ENCODE data around the gene TMEM259. TPM values are rescaled to one million over a fixed set of nuclear protein-coding genes. Genes with fewer than 3 reads are reported as not detected.
A peak's percentile ranks its signal among the peaks of the same experiment; 100 is the strongest.

TMEM259 gene
- total RNA-seq, result 100 to 1,000 TPM; 388 to 390 TPM
- polyA plus RNA-seq (2013, experiment 1 of 2), result 118 TPM
- 161 TPM for polyA plus RNA-seq (2013, experiment 2 of 2)
- 122 to 466 (median 275) reads per million in 172 experiments for total RNA-seq

DNA sequence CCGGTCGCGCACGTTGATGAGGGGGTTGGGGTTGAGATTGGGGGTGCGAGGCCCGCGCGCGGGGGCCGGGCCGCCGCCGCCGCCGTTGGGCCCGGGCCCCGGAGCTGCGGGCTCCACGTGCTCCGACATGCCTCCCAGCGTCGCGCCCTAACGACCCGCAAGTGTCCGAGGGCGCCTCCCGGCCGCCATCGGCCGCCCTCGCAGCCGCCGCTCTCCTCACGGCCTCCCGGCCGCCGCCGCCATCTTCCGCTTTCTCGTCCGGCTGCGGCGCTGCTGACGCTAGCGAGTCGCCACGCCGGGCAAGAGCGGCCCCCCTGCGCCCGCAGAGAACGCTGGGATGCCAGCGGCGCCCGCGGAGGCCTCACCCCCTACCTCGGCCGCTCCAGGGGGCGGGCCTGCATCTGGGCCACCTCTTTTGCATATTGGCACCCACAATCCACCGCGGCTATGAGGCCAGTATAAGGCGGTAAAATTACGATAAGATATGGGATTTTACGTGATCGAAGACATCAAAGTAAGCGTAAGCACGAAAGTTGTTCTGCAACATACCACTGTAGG lies at the start of gene TMEM259:
Gene TMEM259, minus strand, starts transcription at position 256 of the 558 bp plus-strand sequence. Its CDS starts 127 bp downstream, at position 129.
- peaks cover 7% of the 10 kb centered on the region for H3K36me3 ChIP-seq (ENCODE audit: insufficient read depth, low read length)
- Mint-ChIP-seq H3K27ac (peak within 1 kb of the TSS; percentile 99), H3K27me3 (peaks cover 7% of the 10 kb centered on the region), H3K36me3 (ENCODE audit: low read depth) (peaks cover 20% of the 10 kb centered on the region), H3K4me3 (peak within 1 kb of the TSS; percentile 98), H3K4me1 (ENCODE audit: low read depth) (peaks cover 33% of the 10 kb centered on the region), H3K9me3 (no peaks in the 10 kb centered on the region)
- peaks cover 66% of the 10 kb centered on the region for H3K4me1 ChIP-seq (ENCODE audit: insufficient read depth, low read length)
- ChIA-PET CTCF (interaction anchor here (0.8 to 2.6 kb wide), 10 partner anchors 10 to 219 kb away, joined by 3 to 20 read pairs (median 4); partner anchors contain the start of genes ABCA7 and ARHGAP45), POLR2A (interaction anchor here (0.6 to 4.7 kb wide), 25 partner anchors 8 to 254 kb away, joined by 3 to 48 read pairs (median 5); partner anchors contain the start of genes ABCA7, ARHGAP45, CIRBP and FAM174C)
- TF ChIP-seq, protein P1, sequence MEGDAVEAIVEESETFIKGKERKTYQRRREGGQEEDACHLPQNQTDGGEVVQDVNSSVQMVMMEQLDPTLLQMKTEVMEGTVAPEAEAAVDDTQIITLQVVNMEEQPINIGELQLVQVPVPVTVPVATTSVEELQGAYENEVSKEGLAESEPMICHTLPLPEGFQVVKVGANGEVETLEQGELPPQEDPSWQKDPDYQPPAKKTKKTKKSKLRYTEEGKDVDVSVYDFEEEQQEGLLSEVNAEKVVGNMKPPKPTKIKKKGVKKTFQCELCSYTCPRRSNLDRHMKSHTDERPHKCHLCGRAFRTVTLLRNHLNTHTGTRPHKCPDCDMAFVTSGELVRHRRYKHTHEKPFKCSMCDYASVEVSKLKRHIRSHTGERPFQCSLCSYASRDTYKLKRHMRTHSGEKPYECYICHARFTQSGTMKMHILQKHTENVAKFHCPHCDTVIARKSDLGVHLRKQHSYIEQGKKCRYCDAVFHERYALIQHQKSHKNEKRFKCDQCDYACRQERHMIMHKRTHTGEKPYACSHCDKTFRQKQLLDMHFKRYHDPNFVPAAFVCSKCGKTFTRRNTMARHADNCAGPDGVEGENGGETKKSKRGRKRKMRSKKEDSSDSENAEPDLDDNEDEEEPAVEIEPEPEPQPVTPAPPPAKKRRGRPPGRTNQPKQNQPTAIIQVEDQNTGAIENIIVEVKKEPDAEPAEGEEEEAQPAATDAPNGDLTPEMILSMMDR (IDR thresholded peaks at IDR 0.05), result no peak
- no peaks in the 10 kb centered on the region for H3K9me3 ChIP-seq (ENCODE audit: control insufficient read depth in 1 of 2, insufficient read depth in 1 of 2, low read length in 2 of 2)
- DNase-seq (peak; percentile 94 to 99 (median 98)), ATAC-seq (ENCODE audit: poor library complexity) (peak; percentile 84)
- no peaks in the 10 kb centered on the region for H3K27me3 ChIP-seq (ENCODE audit: control insufficient read depth in 1 of 2, insufficient read depth in 2 of 2, low read length in 2 of 2)
- peak within 1 kb of the TSS; percentile 94 for H3K4me3 ChIP-seq (ENCODE audit: low read length)
- intact Hi-C loops (cut with DNase I, micrococcal nuclease), result loop anchor here (1.0 to 10.0 kb wide), 6 partner anchors 18 to 224 kb away; partner anchors contain the start of genes ABCA7 (in 1 of the 2), ARHGAP45 (in 1 of the 2), ATP5F1D (in 1 of the 2) and MIDN (in 1 of the 2)
- H3K27ac ChIP-seq (ENCODE audit: low read depth in 1 of 2, low read length in 2 of 2), result peak within 1 kb of the TSS; percentile 96 to 99

DNA sequence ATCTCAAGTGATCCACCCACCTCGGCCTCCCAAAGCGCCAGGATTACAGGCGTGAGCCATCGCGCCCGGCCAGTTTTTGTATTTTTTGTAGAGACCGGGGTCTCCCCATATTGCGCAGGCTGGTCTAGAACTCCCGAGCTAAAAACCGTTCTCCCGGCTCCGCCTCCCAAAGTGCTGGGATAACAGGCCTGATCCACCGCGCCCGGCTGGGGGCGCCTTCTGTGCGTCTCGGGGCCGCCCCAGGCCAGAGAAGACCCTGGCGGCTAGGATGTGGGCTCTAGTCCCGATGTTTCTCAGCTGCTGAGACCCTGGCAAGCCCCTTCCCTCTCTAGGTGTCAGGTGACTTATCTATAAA lies 49.6 kb upstream of the TMEM259 start:
- CTCF ChIA-PET, result no interaction called here
- H3K9me3 ChIP-seq (ENCODE audit: control insufficient read depth in 1 of 2, insufficient read depth in 1 of 2, low read length in 2 of 2), result no peaks in the 10 kb centered on the region
- H3K4me3 ChIP-seq (ENCODE audit: low read length), result no peak overlapping the region
- H3K27me3 ChIP-seq (ENCODE audit: control insufficient read depth in 1 of 2, insufficient read depth in 2 of 2, low read length in 2 of 2), result no peaks in the 10 kb centered on the region
- Mint-ChIP-seq H3K27ac (peak overlapping the region; percentile 96), H3K9me3 (no peaks in the 10 kb centered on the region), H3K27me3 (no peaks in the 10 kb centered on the region), H3K4me1 (ENCODE audit: low read depth) (peaks cover 59% of the 10 kb centered on the region), H3K36me3 (ENCODE audit: low read depth) (peaks cover 61% of the 10 kb centered on the region), H3K4me3 (peak overlapping the region; percentile 2)
- peaks cover 85% of the 10 kb centered on the region for H3K4me1 ChIP-seq (ENCODE audit: insufficient read depth, low read length)
- DNase-seq (no peak), ATAC-seq (ENCODE audit: poor library complexity) (no peak)
- TF ChIP-seq, protein P1 (IDR thresholded peaks at IDR 0.05), result no peak
- intact Hi-C loops (cut with DNase I, micrococcal nuclease), result no loop called here
- POLR2A ChIA-PET, result interaction anchor here (0.8 to 21.0 kb wide), 5 partner anchors 12 to 199 kb away, joined by 3 to 1253 read pairs (median 6); partner anchors contain the start of genes CIRBP and RNU6-2
- peaks cover 69% of the 10 kb centered on the region for H3K36me3 ChIP-seq (ENCODE audit: insufficient read depth, low read length)
- H3K27ac ChIP-seq (ENCODE audit: low read depth in 1 of 2, low read length in 2 of 2), result peak overlapping the region in 1 of 2 donors; percentile 50

DNA sequence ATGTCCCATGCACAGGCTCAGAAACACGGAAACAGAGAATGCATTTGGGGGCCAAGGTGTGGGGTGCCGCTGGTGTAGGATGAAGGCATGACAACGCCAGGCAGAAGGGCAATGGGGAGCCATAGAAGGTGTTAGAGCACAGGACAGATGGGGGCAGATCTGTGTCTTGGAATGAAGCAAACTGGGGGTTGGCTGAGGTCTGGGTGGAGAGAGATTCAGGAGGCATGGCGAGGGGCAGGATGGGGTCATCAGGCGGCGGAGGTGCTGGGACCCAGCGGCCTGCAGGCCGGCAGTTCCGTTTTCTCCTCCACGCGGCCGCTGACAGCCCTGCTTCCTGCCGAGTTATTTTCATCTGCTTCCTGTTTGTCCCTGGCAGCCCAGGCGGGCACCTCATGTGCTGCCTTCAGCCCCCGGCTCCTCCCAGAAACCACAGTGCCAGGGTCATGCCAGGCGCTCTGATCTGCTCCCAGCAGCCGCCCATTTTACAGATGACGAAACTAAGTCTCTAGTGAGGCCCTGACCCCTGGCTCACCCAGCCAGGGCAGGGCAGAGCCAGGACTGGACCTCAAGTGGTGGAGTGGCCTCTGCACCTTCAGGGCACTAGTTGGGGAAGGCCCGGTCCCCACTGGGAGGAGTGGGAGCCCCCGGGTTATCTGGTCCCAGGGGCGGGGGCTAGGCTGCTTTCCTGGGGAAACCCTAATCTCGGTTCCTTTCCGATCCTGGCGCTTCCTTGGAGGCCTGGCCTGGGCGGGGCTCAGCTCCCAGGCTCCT lies 48.3 kb upstream of the TMEM259 start:
- peak in 13 of 14 experiments; percentile 64 to 94 (median 78) for DNase-seq
- CTCF ChIA-PET, result no interaction called here
- peaks cover 57% of the 10 kb centered on the region for H3K36me3 ChIP-seq (ENCODE audit: insufficient read depth, low read length)

More for the DNA sequence above, 48.3 kb upstream of the TMEM259 start:
- Histone ChIP-seq H3K4me3 (ENCODE audit: low read length) (peak overlapping the region; percentile 98), H3K9me3 (ENCODE audit: control insufficient read depth in 1 of 2, insufficient read depth in 1 of 2, low read length in 2 of 2) (no peaks in the 10 kb centered on the region), H3K4me1 (ENCODE audit: insufficient read depth, low read length) (peaks cover 87% of the 10 kb centered on the region), H3K27ac (ENCODE audit: low read depth in 1 of 2, low read length in 2 of 2) (peak overlapping the region; percentile 71 to 98), H3K27me3 (ENCODE audit: control insufficient read depth in 1 of 2, insufficient read depth in 2 of 2, low read length in 2 of 2) (no peaks in the 10 kb centered on the region)
- TF ChIP-seq, protein P1 (IDR thresholded peaks at IDR 0.05), result no peak
- peak overlapping the region; percentile 96 for H3K27ac Mint-ChIP-seq
- H3K9me3 Mint-ChIP-seq, result no peaks in the 10 kb centered on the region
- POLR2A ChIA-PET, result interaction anchor here (0.6 to 21.0 kb wide), 12 partner anchors 13 to 200 kb away, joined by 3 to 1253 read pairs (median 26); partner anchors contain the start of genes ABCA7, CIRBP, CNN2 and GPX4
- intact Hi-C loops (cut with DNase I, micrococcal nuclease), result loop anchor here (2.0 to 5.0 kb wide), 6 partner anchors 18 to 123 kb away; partner anchors contain the start of genes GPX4 (in 2 of the 2), RNU6-2 (in 2 of the 2) and TMEM259 (in 2 of the 2)
- peaks cover 55% of the 10 kb centered on the region for H3K36me3 Mint-ChIP-seq (ENCODE audit: low read depth)
- peaks cover 67% of the 10 kb centered on the region for H3K4me1 Mint-ChIP-seq (ENCODE audit: low read depth)
- peak; percentile 30 for ATAC-seq (ENCODE audit: poor library complexity)
- H3K4me3 Mint-ChIP-seq, result peak overlapping the region; percentile 94
- H3K27me3 Mint-ChIP-seq, result no peaks in the 10 kb centered on the region

All from CD4-positive, alpha-beta T cell (primary cell).